Right lobe of liver (tissue), 4 donors: ENCODE data around the gene ANGPTL2.

Experiments used
- POLR2A ChIP-seq: fragments of 450-650 bp; IDR thresholded peaks from one replicate; pipeline ENCODE4 v1.6.1; 2017; ENCODE audit warnings: antibody characterized with exemption, mild to moderate bottlenecking
- TF ChIP-seq, protein P1 (sequence below), 4 donors: fragments of 200-600 bp in 3 of 4; fragments of 450-650 bp in 1 of 4; IDR thresholded peaks; one replicate each; pipeline versions ENCODE4 v1.5.1 to v1.8.0; 2016 to 2022; ENCODE audit warnings: antibody characterized with exemption in 4 of 4, mild to moderate bottlenecking in 2 of 4
- donor health status: DM: no; HTN: no; CAD: no.
- donor health status: DM: no; HTN: no; CAD: no.
- donor health status: DM: no; HTN: yes; CAD: no.

- TF ChIP-seq, protein P1, sequence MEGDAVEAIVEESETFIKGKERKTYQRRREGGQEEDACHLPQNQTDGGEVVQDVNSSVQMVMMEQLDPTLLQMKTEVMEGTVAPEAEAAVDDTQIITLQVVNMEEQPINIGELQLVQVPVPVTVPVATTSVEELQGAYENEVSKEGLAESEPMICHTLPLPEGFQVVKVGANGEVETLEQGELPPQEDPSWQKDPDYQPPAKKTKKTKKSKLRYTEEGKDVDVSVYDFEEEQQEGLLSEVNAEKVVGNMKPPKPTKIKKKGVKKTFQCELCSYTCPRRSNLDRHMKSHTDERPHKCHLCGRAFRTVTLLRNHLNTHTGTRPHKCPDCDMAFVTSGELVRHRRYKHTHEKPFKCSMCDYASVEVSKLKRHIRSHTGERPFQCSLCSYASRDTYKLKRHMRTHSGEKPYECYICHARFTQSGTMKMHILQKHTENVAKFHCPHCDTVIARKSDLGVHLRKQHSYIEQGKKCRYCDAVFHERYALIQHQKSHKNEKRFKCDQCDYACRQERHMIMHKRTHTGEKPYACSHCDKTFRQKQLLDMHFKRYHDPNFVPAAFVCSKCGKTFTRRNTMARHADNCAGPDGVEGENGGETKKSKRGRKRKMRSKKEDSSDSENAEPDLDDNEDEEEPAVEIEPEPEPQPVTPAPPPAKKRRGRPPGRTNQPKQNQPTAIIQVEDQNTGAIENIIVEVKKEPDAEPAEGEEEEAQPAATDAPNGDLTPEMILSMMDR (IDR thresholded peaks at IDR 0.05) = no peak
- no peak for TF ChIP-seq POLR2A
Observed at GRCh38 chr9:127130235-127130634, 7.8 kb upstream of the ANGPTL2 start.
